PC-9 (cell line): Measurements from ENCODE around the gene GXYLT2.

Experiments
- CTCF ChIP-seq: fragments of 200-600 bp; sonication (generic); conservative IDR thresholded peaks from 2 replicates; pipeline ENCODE4 v1.6.1; 2017; ENCODE audit warnings: mixed run types, antibody characterized with exemption, mild to moderate bottlenecking, moderate library complexity
- EZH2 ChIP-seq: fragments of 200-600 bp; sonication (generic); IDR thresholded peaks from 2 replicates; pipeline ENCODE4 v1.8.0; 2017; ENCODE audit warnings: antibody characterized with exemption, low read depth

- TF ChIP-seq CTCF, result no peak
- TF ChIP-seq EZH2, result no peak
Observed at GRCh38 chr3:72951259-72951722, 63.4 kb downstream of the GXYLT2 start.
